Sigmoid colon (tissue), 4 donors: ENCODE measurements around the gene ERVH48-1.

Experiments
- CTCF ChIP-seq, 4 experiments: fragments of 450-650 bp in 3 of 4; fragments of 200-600 bp in 1 of 4; IDR thresholded peaks; one replicate each; pipeline ENCODE4 v1.5.1; 2016 to 2019; ENCODE audit warnings: antibody characterized with exemption in 4 of 4, mild to moderate bottlenecking in 3 of 4, moderate library complexity in 2 of 4
- EP300 ChIP-seq, 4 donors: sonication (generic); formaldehyde crosslinking; IDR thresholded peaks; one replicate each; pipeline ENCODE4 v1.6.1; 2017; ENCODE audit warnings: antibody characterized with exemption in 4 of 4
- POLR2A ChIP-seq, 2 donors: fragments of 450-650 bp; IDR thresholded peaks; one replicate each; pipeline ENCODE4 v1.6.1; 2016; ENCODE audit warnings: antibody characterized with exemption in 2 of 2, mild to moderate bottlenecking in 2 of 2, moderate library complexity in 2 of 2
- POLR2AphosphoS5 ChIP-seq, 4 donors: sonication (generic); formaldehyde crosslinking; IDR thresholded peaks; one replicate each; pipeline ENCODE4 v1.6.1; 2017; ENCODE audit warnings: antibody characterized with exemption in 4 of 4

- TF ChIP-seq EP300 (IDR thresholded peaks at IDR 0.05): no peak
- TF ChIP-seq POLR2A (IDR thresholded peaks at IDR 0.05): no peak
- TF ChIP-seq POLR2AphosphoS5 (IDR thresholded peaks at IDR 0.05): no peak
- TF ChIP-seq CTCF (IDR thresholded peaks at IDR 0.05): no peak
Observed at GRCh38 chr21:42964546-42965210, 39.2 kb upstream of the ERVH48-1 start.
